GM19035 (cell line): ENCODE results near the gene KCNIP1.

Experiments
- ATAC-seq: cut with Tn5 transposase; IDR thresholded peaks from one replicate; pipeline ENCODE4 v1.9.1; 2021; ENCODE audit not compliant: unreplicated experiment

Gene KCNIP1

DNA sequence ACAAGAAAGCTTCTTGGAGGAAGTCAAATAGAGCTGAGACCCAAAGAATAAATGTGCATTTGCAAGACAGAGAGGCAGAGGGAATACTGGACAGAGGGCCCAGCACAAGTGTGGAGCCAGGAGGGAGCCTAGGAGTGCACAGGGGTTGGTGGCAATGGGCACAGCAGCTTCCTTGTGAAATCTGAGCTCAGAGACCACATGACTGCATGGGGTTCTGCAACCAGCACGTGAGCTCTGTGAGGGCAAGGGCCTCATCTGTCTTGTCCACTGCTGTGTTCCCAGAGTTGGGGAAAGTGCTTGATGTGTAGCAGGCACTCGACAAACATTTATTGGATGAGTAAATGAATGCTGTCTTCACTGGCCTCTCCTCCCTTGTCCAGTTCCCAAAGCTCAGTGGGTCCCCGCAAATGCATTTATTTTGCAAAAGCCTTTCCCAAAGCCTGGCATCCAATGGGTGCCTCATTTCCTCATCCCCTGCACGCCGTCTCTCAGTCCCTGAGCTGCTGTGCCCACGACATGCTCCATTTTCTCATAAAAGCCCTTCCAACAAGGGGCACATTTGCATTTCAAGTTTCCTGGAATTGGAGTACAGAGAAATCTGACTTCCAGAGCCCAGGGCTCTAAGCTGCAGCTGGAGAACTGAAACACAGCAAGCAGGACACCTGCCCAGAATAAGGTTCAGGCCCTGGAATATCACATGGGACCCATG is 58.5 kb downstream of the KCNIP1 start:
- ATAC-seq: no peak

DNA sequence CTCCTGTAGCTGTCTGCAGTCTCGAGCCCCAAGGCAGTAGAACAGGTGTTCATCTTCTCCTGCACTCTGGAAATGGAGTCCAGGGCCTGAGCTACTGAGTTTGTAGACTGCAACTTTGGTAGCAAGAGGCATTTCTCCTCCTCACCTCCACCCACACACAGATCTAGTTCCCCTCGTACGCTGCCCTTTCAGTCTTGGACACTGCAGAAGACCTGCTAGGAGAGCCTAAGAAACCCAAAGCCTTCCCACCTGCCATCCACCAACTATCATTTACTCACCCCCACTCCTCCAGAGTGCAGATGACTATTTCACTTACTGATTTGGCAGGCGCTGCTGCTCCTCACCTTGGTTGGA is 59.0 kb downstream of the KCNIP1 start:
- no peak for ATAC-seq

DNA sequence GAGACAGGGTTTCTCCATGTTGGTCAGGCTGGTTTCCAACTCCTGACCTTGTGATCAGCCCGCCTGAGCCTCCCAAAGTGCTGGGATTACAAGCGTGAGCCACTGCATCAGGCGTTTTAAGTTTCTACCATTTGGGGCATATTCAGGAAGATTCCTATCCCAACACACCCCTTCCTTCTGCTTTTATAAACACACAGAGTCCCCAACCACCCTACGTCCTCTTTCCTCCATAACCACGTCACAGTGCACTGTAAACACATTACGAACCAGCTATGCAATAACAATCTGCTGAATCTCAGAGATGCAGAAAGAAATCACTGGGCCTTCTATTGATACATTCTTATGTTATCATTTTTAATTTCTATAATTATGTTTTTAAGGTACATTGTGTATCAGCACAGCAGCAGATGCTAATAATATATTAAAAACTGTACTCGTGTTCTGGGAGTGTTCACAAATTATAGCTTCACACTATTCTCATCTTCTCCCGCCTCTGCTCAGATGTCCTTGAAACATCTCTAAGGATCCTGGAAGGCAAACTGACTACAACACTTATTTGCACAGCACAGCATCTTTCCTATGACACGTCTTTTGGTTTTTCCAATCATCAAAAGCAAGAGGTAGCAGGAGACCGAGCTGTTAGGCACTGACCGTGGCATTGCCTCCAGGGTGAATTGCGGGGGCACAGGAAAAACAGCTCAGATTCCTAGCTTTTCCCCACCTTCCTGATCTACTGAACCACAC is 60.2 kb downstream of the KCNIP1 start:
- ATAC-seq: no peak

DNA sequence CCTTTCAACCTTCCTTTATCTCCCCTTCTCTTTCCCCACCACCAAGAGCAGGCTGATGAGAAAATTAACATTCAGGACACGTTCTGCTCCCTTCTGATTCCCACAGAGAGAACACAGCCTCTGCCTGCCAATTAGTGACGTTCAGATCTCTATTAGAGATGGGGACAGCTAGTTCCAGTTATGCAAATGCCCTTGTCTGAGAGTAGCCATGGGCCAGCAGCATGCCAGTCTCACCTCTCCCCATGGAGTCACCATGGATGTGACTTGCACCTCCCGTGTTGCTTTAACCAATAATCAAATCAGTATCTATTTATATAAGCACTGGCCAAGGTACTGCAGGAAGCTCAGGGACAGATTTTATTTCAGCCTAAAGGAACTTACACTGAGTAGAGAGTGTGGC is 61.3 kb downstream of the KCNIP1 start:
- no peak for ATAC-seq

DNA sequence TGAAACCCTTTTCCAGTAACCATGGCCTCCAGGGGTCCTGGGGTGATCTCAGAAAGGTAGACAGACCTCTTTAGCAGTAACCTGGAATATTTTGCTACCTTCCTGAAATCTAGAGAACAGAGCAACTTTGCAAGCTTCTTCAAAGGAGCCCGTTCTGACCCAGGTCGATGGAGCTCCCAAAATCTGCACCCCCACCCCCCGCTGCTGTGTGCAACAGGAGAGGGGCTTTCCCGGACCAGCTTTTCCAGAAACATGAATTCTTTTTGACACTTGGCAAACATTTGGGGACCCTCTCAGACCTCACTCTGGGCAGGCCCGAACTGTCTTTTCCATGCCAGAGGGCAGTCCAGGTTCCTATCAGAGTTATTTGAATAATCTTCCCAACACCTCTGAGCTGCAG is 65.3 kb downstream of the KCNIP1 start:
- ATAC-seq: no peak

DNA sequence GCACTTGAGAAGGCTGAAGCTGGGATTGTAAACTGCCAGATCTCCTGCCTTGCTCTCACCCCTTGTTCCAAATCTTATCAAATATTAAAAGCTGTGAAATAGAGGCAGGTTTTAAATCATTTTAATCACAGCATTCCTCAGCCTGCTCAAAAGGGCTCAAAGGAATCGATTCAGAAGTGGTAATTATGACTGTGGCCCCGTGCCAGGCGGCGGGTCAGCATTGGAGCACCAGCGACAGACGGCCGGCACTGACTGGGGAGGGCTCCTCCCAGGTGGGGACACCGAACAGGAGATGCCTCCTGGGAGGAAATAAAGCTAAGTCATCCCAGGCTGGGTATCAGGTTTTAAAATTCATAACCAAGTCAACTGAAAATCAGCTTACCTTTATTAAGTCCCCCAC is 66.7 kb downstream of the KCNIP1 start:
- ATAC-seq: no peak

DNA sequence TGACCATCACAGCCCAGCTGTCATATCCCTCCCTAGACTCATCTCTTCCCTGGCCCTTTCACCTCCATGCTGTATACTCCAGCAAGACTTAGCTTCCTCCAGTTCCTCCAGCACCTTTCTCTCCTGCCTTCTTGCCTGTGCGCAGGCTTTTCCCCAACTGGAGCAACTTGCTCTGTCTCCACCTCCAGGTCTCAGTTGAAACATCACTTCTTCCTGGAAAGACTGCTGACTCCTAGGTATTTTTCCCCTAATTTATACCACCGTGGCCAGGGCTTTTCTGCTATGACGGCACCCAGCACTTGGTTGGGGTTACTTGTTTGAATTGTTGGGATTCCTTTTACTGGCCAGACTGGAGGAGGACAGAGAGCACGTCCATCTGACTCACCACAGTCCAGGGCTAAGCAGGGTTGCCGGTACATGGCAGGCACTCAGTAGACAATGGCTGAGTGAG is 67.5 kb downstream of the KCNIP1 start:
- no peak for ATAC-seq

DNA sequence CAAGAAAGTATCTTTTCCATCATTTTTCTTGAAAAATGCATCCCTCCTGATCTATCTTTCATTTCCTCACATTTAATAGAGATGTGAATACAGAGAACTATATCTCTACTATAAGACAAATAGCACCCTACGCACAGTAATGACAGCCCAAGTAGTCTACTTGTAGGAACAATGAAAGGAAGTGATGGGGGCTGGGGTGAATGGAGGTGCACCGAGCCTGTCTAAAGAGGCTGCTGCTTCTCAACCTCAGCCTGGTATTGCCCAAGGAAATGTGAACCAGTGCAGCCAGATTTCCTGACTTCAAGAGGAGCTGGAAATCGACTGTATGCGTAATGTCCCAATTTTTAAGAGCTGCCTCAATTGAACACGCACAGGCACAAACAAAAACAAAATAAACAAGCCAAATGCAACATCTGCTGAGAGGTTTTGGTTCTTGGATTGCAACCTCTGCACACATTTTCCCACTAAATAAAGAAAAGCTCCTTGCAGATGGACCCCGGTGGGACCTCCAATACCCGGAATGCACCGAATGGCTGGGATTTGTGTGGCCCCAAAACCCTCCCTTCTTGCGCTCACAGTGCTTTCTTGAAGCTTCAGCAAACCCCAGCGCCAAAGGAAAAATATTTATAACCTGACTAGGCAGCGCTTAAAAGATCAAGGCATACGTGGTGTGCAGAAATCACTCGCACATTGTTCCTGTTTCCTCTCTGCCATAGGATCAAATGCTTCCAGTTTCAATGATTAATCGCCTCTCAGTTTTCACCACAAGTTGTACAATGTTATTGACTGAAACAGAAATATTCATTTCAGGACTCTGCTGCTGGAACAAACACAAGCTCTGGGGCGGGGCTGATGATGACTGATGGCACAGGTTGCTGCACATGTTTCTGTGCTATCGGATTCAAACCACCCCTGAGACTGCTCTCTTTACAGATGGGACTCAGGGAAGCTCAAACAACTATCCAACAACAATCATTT is 68.3 kb downstream of the KCNIP1 start:
- peak; percentile 84 for ATAC-seq

DNA sequence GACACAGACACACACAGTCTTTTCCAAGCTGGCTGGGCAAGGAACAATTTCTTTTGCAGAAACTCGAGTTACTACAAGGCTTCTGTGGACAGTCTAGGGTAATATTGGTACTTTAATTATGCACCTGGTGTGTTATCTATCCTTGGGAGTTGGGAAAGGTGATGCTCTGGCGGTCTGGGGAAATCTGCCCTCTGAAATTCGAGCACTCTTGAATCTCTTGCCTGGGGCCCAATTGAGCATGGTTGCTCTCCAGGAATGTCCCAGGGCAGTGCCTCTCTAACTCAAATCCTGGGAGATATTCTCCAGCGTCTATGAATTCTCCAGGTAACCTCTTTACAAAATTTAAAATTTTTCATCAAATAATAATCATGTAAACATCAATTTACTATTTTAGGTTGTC is 69.3 kb downstream of the KCNIP1 start:
- ATAC-seq: no peak

DNA sequence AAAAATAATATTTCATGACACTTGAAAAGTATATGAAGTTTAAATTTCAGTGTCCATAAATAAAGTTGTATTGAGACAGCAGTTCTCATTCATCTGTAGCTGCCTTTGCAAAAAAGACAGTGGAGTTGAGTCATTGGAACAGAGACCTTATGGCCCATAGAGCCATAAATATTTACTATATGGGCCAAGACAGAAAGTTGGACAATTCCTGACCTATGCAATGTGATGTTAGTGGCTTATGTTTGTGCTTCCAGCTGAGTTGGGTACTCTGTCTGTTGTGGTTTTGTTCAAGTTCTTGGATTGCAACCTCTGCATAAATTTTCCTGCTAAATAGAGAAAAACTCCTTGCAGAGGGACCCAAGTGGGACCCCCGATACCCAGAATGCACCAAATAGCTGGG is 69.8 kb downstream of the KCNIP1 start:
- no peak for ATAC-seq

DNA sequence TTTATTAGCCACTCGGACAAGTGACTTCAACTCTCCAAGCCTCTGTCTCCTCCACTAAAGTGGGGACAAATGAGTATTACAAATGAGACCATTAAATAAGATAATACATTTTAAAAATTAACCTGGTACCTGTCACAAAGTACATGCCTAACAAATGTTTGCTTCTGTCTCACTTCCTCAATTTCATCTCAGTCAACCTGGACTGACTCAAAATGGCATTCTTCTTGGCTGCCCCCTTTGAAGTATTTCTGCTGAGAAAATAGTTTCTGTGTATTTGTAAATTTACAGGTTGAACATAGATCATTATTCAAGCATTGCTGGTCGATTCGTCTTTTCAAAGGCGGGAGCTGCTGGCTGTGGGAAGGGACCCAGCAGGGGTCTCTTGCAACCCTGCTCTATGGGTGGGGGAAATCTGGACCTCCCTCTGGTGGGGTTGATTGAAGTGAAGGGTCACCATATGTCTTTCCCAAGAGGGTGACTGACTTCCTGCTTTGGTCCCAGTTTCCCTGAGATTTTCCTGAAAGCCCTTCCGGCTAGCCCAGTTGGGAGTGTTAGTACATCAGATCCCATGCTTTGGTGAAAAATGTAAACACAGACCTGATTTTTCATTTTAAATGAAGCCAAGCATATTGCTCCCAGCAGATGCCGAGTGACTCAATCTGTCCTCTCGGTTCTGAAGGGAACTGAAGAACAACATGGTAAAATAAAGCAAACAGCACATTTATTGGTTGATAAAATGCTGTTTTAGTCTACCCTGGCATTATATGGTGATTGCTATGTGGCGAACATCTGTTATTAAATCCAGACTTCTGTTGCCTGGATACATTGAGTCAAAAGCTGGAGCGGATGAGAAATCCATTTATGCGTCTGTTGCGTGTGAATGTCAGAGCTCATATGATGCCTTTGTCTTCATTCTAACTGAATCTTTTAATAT is 73.0 kb downstream of the KCNIP1 start:
- ATAC-seq: no peak

DNA sequence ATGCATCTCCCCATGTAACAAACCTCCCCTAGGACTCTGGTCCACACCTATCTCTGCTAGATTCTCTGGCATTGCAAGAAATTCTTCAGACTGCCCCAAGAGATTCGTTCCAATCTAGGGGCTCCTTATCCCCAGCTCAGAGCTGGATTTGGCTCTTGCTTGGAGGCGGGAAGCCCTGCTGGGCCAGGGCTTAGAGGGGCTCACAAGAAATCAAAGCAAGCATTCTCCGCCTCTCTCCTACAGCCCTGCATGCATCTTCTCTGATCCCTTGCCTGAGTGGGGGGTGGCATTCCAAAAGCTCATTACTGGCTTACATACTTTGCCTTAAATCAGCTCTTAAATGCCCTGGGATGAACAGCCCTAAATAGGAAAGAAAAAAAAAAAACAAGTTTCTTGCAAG is 75.8 kb downstream of the KCNIP1 start:
- no peak for ATAC-seq

DNA sequence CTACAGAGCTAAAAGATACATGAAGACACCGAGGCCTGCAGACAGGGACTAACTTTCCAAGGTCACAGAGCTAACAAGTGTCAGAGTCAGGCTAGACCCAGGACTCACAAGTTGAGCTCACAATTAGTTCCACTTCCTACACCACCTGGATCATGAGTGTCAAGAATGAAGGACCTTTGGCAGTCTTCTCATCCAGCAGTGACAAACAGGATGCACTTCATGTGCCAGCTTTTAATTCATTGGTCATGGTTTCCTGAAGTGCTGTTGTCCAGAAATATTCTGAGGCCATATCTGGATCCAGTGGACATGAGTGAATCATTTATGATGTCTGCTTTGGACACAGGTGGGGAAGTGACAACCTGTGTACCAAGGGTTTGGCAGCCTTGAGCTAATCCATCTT is 77.4 kb downstream of the KCNIP1 start:
- no peak for ATAC-seq

DNA sequence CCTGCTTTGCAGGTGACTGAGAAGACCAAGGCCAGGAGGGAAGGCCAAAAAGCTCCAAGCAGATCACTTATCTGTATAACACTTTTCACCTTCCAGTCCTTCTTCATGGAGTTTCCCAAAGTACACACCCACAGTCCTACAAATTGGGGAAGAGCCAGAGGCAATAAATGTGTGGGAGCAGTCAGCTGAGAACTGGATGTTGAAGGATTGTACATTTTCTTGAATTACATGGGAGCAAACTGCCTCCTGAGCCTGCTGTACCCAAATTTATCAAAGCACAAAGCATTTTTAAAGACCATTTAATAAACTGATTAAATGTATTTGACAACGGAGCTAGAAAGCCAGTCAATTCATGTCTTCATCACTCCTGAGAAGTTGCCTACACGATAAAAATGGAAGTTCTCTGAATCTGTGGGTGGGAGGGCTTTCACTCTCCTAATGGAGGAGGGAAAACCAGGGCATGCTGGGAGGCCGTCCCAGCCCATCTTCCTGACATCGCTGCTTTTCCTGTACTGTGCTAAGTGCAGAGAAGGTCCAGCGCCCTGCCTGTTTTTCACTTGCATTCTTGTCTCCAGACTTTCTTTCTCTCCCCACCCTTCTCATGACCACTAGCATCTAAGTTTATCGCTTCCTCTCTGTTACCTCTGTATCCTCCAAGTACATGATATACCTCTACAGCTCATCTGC is 79.0 kb downstream of the KCNIP1 start:
- no peak for ATAC-seq

DNA sequence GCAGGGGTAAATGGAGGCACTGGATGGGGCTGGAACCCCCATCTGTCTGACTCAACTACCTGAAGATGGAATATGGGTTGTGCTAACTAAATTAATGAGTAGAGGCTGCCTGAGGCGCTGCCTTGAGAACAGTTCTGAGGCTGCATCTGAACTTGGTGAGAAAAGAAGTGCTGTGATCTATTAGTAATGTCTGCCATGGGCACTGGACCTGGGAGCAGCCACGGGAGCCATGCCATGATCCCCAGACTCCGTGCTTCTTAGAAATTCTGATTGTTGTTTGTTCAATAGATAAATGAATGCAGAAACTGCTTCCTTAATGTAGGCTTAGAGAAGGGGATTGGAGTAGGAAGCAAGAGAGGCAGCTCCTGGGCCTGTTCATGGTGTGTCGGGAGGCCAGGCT is 80.2 kb downstream of the KCNIP1 start:
- ATAC-seq: no peak

DNA sequence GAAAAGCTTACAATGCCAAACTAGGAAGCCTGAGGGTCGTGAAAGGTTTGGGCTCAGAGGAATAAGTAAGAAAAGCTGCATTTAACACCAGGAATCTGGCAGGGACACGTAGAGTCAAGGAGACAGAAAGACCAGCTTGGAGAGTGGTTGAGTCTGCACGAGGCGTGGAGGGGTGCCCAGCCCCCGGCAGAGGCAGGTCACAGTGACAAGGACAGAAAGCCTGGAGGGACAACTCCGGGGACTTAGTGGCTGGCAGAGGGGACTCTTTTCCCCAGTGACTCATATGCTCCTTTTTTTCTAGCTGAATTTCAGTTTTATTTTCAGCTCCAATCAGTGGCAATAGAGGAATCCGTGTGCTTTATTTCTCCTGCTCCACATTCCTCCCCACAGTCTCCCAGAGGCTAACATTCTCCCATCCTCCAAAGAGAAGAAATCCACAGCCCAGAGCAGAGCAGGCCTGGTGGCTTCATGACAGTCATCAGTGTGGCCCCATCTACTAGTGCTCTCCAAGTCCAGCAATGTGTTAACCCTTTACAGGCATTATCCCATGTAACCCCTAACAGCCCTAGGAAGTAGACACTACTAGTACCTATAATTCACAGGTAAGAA is 80.7 kb downstream of the KCNIP1 start:
- ATAC-seq: no peak

DNA sequence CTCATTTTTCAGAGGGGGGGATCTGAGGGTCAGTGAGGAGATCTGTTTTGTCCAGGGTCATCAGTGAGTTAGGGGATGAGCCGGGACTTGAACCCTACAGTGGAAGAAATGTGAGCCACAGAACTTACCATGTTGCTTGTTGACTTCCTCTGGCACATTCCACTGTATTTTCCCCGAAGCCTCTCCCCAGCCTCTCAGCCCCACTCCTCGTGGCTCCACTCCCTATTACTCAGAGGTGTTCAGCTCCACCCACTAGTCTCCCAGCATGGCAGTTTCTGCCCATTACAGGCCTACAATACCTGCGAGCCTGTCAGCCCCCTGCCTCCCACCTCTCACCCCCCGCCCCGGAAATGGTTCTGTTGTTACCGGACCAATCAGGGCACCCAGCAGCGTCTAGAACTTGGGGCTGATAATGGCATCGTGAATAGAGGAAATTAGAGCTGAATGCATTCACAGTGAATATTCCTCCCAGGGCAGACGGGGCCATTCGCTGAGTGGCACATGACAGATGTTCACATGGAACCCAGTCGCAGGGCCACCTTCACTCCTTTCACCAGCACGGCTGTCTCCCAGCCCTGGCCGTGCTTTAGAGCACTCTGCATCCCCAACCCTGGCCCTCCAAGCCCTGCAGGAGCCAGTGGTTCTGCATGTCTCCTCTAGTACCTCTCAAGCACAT is 81.6 kb downstream of the KCNIP1 start:
- ATAC-seq: no peak

DNA sequence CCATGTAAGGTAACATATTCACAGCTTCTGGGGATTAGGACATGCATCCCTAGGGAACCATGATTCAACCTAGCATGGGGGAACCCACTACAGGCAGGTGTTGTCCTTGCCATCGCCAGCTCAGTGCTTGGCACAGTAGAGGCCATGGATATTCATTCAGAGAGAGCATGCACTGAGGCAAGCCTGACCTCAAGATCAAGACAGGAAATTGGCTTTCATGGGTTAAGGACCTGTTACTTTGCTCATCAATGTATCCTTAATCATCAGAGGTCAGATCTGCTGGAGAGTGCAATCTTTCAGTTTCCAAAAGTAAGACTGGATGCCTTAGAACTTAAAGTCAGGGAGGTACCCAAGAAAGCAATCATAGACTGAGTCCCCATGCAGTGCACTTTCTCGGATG is 84.0 kb downstream of the KCNIP1 start:
- ATAC-seq: no peak

DNA sequence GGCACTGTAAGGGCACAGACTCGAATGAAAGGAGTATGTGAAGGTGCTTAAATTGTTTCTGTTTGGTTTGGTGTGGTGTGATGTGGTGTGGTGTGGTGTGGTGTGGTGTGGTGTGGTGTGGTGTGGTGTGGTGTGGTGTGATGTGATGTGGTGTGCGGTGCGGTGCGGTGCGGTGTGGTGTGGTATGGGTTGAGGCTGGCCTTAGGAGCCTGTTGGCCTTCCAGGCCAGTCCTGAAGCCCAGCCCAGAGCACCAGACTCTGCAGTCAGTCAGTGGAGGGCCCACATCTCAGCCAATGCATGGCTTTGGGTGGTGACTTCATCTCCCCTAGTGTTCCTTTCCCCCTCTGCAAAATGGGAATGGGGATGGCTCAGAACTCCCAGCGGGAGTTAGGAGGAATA is 85.8 kb downstream of the KCNIP1 start:
- ATAC-seq: no peak
